Measurements from ENCODE around the gene TERT. TPM values are rescaled to one million over a fixed set of nuclear protein-coding genes. Genes with fewer than 3 reads are reported as not detected.

TERT gene
- total and polyA plus RNA-seq, 2 of the 13 experiments (the other 11 are each of a cell fraction or from before 2014, with no cell fraction given) = 4.3 to 5.9 TPM

- TF ChIP-seq, protein P1, sequence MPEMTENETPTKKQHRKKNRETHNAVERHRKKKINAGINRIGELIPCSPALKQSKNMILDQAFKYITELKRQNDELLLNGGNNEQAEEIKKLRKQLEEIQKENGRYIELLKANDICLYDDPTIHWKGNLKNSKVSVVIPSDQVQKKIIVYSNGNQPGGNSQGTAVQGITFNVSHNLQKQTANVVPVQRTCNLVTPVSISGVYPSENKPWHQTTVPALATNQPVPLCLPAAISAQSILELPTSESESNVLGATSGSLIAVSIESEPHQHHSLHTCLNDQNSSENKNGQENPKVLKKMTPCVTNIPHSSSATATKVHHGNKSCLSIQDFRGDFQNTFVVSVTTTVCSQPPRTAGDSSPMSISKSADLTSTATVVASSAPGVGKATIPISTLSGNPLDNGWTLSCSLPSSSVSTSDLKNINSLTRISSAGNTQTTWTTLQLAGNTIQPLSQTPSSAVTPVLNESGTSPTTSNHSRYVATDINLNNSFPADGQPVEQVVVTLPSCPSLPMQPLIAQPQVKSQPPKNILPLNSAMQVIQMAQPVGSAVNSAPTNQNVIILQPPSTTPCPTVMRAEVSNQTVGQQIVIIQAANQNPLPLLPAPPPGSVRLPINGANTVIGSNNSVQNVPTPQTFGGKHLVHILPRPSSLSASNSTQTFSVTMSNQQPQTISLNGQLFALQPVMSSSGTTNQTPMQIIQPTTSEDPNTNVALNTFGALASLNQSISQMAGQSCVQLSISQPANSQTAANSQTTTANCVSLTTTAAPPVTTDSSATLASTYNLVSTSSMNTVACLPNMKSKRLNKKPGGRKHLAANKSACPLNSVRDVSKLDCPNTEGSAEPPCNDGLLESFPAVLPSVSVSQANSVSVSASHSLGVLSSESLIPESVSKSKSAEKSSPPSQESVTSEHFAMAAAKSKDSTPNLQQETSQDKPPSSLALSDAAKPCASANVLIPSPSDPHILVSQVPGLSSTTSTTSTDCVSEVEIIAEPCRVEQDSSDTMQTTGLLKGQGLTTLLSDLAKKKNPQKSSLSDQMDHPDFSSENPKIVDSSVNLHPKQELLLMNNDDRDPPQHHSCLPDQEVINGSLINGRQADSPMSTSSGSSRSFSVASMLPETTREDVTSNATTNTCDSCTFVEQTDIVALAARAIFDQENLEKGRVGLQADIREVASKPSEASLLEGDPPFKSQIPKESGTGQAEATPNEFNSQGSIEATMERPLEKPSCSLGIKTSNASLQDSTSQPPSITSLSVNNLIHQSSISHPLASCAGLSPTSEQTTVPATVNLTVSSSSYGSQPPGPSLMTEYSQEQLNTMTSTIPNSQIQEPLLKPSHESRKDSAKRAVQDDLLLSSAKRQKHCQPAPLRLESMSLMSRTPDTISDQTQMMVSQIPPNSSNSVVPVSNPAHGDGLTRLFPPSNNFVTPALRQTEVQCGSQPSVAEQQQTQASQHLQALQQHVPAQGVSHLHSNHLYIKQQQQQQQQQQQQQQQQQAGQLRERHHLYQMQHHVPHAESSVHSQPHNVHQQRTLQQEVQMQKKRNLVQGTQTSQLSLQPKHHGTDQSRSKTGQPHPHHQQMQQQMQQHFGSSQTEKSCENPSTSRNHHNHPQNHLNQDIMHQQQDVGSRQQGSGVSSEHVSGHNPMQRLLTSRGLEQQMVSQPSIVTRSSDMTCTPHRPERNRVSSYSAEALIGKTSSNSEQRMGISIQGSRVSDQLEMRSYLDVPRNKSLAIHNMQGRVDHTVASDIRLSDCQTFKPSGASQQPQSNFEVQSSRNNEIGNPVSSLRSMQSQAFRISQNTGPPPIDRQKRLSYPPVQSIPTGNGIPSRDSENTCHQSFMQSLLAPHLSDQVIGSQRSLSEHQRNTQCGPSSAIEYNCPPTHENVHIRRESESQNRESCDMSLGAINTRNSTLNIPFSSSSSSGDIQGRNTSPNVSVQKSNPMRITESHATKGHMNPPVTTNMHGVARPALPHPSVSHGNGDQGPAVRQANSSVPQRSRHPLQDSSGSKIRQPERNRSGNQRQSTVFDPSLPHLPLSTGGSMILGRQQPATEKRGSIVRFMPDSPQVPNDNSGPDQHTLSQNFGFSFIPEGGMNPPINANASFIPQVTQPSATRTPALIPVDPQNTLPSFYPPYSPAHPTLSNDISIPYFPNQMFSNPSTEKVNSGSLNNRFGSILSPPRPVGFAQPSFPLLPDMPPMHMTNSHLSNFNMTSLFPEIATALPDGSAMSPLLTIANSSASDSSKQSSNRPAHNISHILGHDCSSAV (CRISPR knock-in tag; IDR thresholded peaks at IDR 0.05; ENCODE audit: borderline replicate concordance) = no peak
- TF ChIP-seq, protein P2, sequence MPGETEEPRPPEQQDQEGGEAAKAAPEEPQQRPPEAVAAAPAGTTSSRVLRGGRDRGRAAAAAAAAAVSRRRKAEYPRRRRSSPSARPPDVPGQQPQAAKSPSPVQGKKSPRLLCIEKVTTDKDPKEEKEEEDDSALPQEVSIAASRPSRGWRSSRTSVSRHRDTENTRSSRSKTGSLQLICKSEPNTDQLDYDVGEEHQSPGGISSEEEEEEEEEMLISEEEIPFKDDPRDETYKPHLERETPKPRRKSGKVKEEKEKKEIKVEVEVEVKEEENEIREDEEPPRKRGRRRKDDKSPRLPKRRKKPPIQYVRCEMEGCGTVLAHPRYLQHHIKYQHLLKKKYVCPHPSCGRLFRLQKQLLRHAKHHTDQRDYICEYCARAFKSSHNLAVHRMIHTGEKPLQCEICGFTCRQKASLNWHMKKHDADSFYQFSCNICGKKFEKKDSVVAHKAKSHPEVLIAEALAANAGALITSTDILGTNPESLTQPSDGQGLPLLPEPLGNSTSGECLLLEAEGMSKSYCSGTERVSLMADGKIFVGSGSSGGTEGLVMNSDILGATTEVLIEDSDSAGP (CRISPR knock-in tag; IDR thresholded peaks at IDR 0.05; ENCODE audit: borderline replicate concordance) = no peak
- no peak for TF ChIP-seq HNRNPK (IDR thresholded peaks at IDR 0.05; ENCODE audit: low read depth, low read length, poor library complexity, severe bottlenecking)
- no peak for TF ChIP-seq HHEX (CRISPR knock-in tag; IDR thresholded peaks at IDR 0.05)
- TF ChIP-seq ZSCAN30 (CRISPR knock-in tag; IDR thresholded peaks at IDR 0.05) = no peak
These were observed 9.0 kb downstream of the TERT start (continued) for GRCh38 chr5:1285883-1286291.

All from HepG2 (cell line).